G401 (cell line): ENCODE measurements around the gene SLC35C1. TPM values are rescaled to one million over a fixed set of nuclear protein-coding genes. Genes with fewer than 3 reads are reported as not detected.
A peak's percentile ranks its signal among the peaks of the same experiment; 100 is the strongest.

Source experiments
- DNase-seq: peaks from one replicate; pipeline ENCODE4 v3.0.0-alpha.2; 2015; ENCODE audit warnings: low spot score
- in situ Hi-C: cut with HindIII; loops from 2 replicates; pipeline ENCODE4 v1.10.0; 2016; ENCODE audit warnings: low sequenced_read_pairs, mixed read lengths
- total RNA-seq: library from RNA; depleted of rRNA; stranded (reverse); fragments of >200 nt; shearing (Covaris generic); gene quantifications from 2 replicates; pipeline ENCODE4 v1.2.3, GENCODE V29; 2014

The SLC35C1 gene
- total RNA-seq, 1 experiment from 2014 or later: 3.3 TPM

- in situ Hi-C loops: no loop called here
- DNase-seq: no peak
Measured at GRCh38 chr11:45778341-45778740, 26.6 kb upstream of the SLC35C1 start.

- in situ Hi-C loops: no loop called here
- DNase-seq: no peak
Measured at GRCh38 chr11:45779602-45780001, 25.3 kb upstream of the SLC35C1 start.

- DNase-seq: no peak
- in situ Hi-C loops: no loop called here
Measured at GRCh38 chr11:45786272-45786671, 18.7 kb upstream of the SLC35C1 start.

GRCh38 chr11:45788887-45789286, 16.1 kb upstream of the SLC35C1 start:
- no peak for DNase-seq
- in situ Hi-C loops: no loop called here

- no peak for DNase-seq
- in situ Hi-C loops: no loop called here
Measured at GRCh38 chr11:45791524-45791923, 13.4 kb upstream of the SLC35C1 start.

GRCh38 chr11:45794169-45794568, 10.8 kb upstream of the SLC35C1 start:
- DNase-seq: no peak

GRCh38 chr11:45795379-45795778, 9.6 kb upstream of the SLC35C1 start:
- in situ Hi-C loops: no loop called here
- DNase-seq: no peak

More at GRCh38 chr11:45794169-45794568, 10.8 kb upstream of the SLC35C1 start:
- in situ Hi-C loops: no loop called here

- no peak for DNase-seq
- in situ Hi-C loops: no loop called here
Measured at GRCh38 chr11:45796461-45796861, 8.5 kb upstream of the SLC35C1 start.

GRCh38 chr11:45798793-45799441, 6.0 kb upstream of the SLC35C1 start:
- no peak for DNase-seq
- in situ Hi-C loops: no loop called here

GRCh38 chr11:45799562-45799961, 5.4 kb upstream of the SLC35C1 start:
- DNase-seq: no peak
- in situ Hi-C loops: no loop called here

- DNase-seq: no peak
- in situ Hi-C loops: no loop called here
Measured at GRCh38 chr11:45800261-45800660, 4.7 kb upstream of the SLC35C1 start.

- DNase-seq: no peak
- in situ Hi-C loops: no loop called here
Measured at GRCh38 chr11:45801723-45802315, 3.1 kb upstream of the SLC35C1 start.

- in situ Hi-C loops: no loop called here
- DNase-seq: no peak
Measured at GRCh38 chr11:45802531-45803317, 2.2 kb upstream of the SLC35C1 start.

GRCh38 chr11:45803971-45804760, 783 bp upstream of the SLC35C1 start:
- in situ Hi-C loops: no loop called here
- DNase-seq: peak; percentile 32

GRCh38 chr11:45805305-45806071, 539 bp downstream of the SLC35C1 start:
- in situ Hi-C loops: no loop called here
- DNase-seq: no peak

GRCh38 chr11:45806072-45806933, 1.4 kb downstream of the SLC35C1 start:
- DNase-seq: no peak
- in situ Hi-C loops: no loop called here

- DNase-seq: peak; percentile 17
- in situ Hi-C loops: no loop called here
Measured at GRCh38 chr11:45806937-45807791, 2.2 kb downstream of the SLC35C1 start.
